Effector memory CD4-positive, alpha-beta T cell (primary cell): ENCODE results near the gene SPATA31E1.

ENCODE experiments used
- DNase-seq, 3 donors: peaks; one replicate each; pipeline ENCODE4 v3.0.0-alpha.2; 2020
- H3K27ac ChIP-seq: 2 replicates; pipeline ENCODE4 v1.7.0; 2013; ENCODE audit warnings: mild to moderate bottlenecking, low read length, moderate library complexity; ENCODE audit not compliant: insufficient read depth, poor library complexity, severe bottlenecking
- H3K27me3 ChIP-seq: replicated peaks from 2 replicates; pipeline ENCODE4 v1.7.0; 2013; ENCODE audit warnings: mild to moderate bottlenecking, low read length; ENCODE audit not compliant: insufficient read depth, control insufficient read depth, poor library complexity, severe bottlenecking
- H3K36me3 ChIP-seq: 2 replicates; pipeline ENCODE4 v1.7.0; 2013; ENCODE audit warnings: mild to moderate bottlenecking, low read length, moderate library complexity; ENCODE audit not compliant: control insufficient read depth, insufficient read depth
- H3K4me1 ChIP-seq: 2 replicates; pipeline ENCODE4 v1.7.0; 2013; ENCODE audit warnings: low read length, mild to moderate bottlenecking; ENCODE audit not compliant: control insufficient read depth, insufficient read depth, poor library complexity, severe bottlenecking
- H3K4me3 ChIP-seq: 2 replicates; pipeline ENCODE4 v1.7.0; 2013; ENCODE audit warnings: low read length, low read depth, mild to moderate bottlenecking; ENCODE audit not compliant: insufficient read depth, poor library complexity, severe bottlenecking
- H3K9me3 ChIP-seq: 2 replicates; pipeline ENCODE4 v1.7.0; 2013; ENCODE audit warnings: mild to moderate bottlenecking, low read length, moderate library complexity; ENCODE audit not compliant: control insufficient read depth

SPATA31E1 gene

DNA sequence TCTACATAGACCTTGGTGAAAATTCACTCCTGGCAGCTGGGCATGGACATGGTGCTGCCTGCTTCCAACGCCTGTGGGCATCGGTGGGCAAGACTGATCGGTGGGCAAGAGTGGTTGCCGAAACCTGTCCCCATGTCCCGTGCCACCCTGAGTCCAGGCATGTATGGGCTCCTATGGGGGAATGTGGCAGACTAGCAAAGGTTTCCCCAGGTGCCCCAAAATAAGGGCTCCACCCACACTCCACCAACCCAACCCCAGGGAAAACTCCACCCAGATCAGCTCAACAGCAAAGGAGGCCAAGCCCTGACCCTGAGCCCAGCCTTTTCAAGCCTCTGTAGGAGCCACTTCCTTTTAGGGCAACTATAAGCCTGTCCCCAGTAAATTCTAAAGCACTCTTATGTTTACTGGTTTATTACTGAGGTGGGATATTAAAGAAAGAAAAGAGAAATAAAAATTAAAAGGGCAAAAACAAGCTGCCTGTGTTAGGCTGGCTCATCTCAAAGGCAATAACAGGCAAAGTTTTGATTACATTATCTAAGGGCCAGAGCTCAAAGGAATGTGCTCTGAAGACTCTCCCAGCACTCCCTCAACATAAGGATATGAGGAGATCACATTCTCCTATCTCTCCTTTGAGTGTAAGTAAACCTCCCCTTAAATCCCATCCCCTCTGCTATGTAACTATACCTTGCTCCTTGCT lies 8.9 kb upstream of the SPATA31E1 start:
- Histone ChIP-seq H3K36me3 (no peaks in the 10 kb centered on the region), H3K4me3 (no peak overlapping the region), H3K27me3 (no peaks in the 10 kb centered on the region), H3K4me1 (no peaks in the 10 kb centered on the region), H3K27ac (no peak overlapping the region), H3K9me3 (no peaks in the 10 kb centered on the region)
- no peak for DNase-seq

- H3K36me3 ChIP-seq: no peaks in the 10 kb centered on the region
- no peak overlapping the region for H3K27ac ChIP-seq
- H3K27me3 ChIP-seq: no peaks in the 10 kb centered on the region
- no peaks in the 10 kb centered on the region for H3K9me3 ChIP-seq
- DNase-seq: no peak
- H3K4me1 ChIP-seq: no peaks in the 10 kb centered on the region
- no peak overlapping the region for H3K4me3 ChIP-seq
Measured at GRCh38 chr9:87874304-87874623, 8.4 kb upstream of the SPATA31E1 start.

GRCh38 chr9:87875060-87875459 lies 7.6 kb upstream of the SPATA31E1 start:
- no peak overlapping the region for H3K27ac ChIP-seq
- no peaks in the 10 kb centered on the region for H3K9me3 ChIP-seq
- no peak for DNase-seq
- no peaks in the 10 kb centered on the region for H3K4me1 ChIP-seq
- H3K4me3 ChIP-seq: no peak overlapping the region
- H3K36me3 ChIP-seq: no peaks in the 10 kb centered on the region
- H3K27me3 ChIP-seq: no peaks in the 10 kb centered on the region

DNA sequence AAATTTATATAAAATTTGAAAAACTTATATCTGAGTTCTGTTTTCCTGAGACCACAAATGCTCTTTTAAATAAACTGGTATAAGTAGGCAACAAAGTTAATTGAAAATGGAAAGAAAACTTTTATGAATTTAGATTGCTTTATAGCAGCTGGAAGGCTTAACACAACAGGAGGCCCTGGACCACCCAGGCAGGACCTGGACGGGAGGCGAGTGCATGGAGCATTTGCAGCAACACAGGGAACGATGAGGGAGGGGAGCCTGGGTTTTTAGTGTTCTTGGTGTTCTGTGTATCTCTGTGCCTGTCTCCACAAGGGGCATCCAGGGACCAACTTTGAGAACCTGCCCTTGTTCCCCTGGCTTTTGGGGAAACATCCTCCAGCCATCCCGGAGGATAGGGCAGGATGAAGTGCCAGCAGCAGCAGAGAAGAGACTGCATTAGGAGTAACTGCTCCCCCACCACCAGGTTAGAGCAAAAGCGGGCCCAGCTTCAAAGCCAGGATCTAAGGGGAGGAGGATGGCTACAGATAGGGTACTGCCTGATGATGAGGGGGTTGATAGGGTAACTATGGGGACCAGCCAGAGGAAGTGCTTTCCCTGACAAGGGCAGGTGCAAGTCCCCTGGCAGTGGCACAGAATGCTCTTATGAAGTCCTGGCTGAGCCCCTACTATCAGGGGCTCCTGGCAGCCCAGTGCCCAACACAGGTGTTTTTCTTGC lies 6.7 kb upstream of the SPATA31E1 start:
- H3K4me3 ChIP-seq: no peak overlapping the region
- H3K9me3 ChIP-seq: no peaks in the 10 kb centered on the region
- no peaks in the 10 kb centered on the region for H3K36me3 ChIP-seq
- H3K27me3 ChIP-seq: no peaks in the 10 kb centered on the region
- DNase-seq: no peak
- H3K4me1 ChIP-seq: no peaks in the 10 kb centered on the region
- H3K27ac ChIP-seq: no peak overlapping the region

DNA sequence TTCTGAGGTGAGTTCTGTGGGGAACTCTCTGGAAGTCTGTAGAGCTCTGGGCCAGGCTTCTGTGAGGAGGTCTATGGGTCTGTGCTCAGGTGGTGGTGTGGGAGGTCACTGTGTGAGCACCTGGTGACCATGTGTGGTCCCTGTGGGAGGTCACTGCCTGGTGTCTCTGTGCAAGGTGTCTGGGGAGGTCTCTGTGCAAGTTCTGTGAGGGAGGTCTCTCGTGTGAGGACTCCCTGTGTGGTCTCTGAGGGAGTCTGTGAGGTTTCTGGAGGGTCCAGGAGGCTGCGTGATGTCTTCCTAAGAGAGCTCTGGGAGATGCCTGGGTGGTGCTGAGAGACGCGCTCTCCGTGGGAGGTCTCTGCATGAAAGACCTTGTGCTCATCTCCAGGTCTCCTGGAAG lies 6.0 kb upstream of the SPATA31E1 start:
- Histone ChIP-seq H3K27ac (no peak overlapping the region), H3K9me3 (no peaks in the 10 kb centered on the region), H3K36me3 (no peaks in the 10 kb centered on the region), H3K4me3 (no peak overlapping the region), H3K27me3 (no peaks in the 10 kb centered on the region), H3K4me1 (no peaks in the 10 kb centered on the region)
- no peak for DNase-seq

DNA sequence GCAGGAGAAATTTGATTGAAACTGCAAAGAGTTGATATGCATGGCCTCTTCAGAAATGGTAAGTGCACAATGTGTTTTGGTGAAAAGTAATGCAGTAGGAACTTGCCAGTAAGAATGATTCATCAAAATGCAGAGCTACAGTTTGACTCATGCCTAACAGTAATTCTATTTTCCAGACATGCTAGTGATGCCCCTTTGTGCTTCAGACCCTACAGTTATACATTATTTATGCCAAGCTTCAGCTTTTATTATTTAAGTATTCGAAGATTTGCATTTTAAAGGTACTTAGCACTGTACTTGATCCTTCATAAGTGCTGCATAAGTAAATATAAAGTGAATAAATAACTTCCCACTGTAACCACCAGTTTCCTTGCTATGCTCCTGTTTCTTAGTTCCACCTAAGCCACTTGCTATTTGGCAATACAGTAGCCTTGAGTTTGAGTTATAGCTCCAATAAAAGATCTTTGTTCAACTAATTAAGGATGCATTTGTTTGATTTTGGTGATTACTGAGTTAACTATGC lies 3.6 kb upstream of the SPATA31E1 start:
- Histone ChIP-seq H3K27me3 (no peaks in the 10 kb centered on the region), H3K4me1 (no peaks in the 10 kb centered on the region), H3K27ac (no peak overlapping the region), H3K9me3 (no peaks in the 10 kb centered on the region), H3K36me3 (no peaks in the 10 kb centered on the region), H3K4me3 (no peak overlapping the region)
- no peak for DNase-seq

GRCh38 chr9:87880116-87880515 lies 2.6 kb upstream of the SPATA31E1 start:
- no peak overlapping the region for H3K27ac ChIP-seq
- H3K4me3 ChIP-seq: no peak overlapping the region
- no peaks in the 10 kb centered on the region for H3K4me1 ChIP-seq
- no peak for DNase-seq
- H3K9me3 ChIP-seq: no peaks in the 10 kb centered on the region
- no peaks in the 10 kb centered on the region for H3K36me3 ChIP-seq
- H3K27me3 ChIP-seq: no peaks in the 10 kb centered on the region

DNA sequence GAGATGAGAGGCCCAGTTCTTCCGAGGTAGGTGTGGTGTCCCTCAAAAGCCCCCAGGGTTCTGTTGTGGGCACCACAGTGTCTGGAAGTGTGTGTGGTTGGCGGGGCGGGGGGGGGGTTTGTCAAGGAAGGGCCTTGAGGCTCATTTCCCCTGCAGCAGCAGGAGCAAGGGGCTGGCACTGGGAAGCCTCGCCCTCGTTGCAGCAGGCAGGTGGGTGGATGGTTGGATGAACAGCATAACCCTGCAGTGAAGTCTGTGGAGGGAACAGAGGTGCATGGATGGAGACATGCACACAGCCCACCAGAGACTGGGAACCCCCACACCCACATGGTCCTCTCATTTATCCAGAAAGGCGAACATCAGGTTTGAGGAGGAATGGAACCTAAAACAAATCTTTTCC lies 2.0 kb upstream of the SPATA31E1 start:
- no peak for DNase-seq
- H3K27ac ChIP-seq: no peak overlapping the region
- H3K27me3 ChIP-seq: no peaks in the 10 kb centered on the region
- H3K9me3 ChIP-seq: no peaks in the 10 kb centered on the region
- H3K4me1 ChIP-seq: no peaks in the 10 kb centered on the region
- H3K4me3 ChIP-seq: no peak overlapping the region
- H3K36me3 ChIP-seq: no peaks in the 10 kb centered on the region

- no peaks in the 10 kb centered on the region for H3K27me3 ChIP-seq
- H3K4me1 ChIP-seq: no peaks in the 10 kb centered on the region
Measured at GRCh38 chr9:87883274-87883673, 597 bp downstream of the SPATA31E1 start.

DNA sequence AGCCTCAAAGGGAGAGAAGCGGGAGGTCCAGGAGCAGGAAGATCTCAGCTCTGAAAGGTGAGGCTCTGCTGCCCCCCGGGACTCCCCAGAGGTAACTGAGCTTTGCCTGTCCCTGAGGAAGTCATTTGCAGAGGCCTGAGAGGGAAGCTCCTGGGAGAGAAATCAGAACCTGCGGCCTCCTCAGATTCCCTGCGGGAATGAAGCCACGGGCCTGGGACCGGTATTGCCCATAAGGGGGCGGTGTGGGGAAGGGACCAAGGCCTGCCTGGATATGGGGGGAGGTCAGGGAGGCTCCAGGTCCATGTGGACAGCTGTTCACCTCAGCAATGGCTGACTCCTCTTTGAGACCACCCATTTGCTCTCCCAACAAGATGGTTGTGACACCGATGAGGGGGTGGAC lies 1.3 kb downstream of the SPATA31E1 start:
- no peak for DNase-seq
- no peaks in the 10 kb centered on the region for H3K4me1 ChIP-seq
- H3K27ac ChIP-seq: no peak overlapping the region
- H3K9me3 ChIP-seq: no peaks in the 10 kb centered on the region
- H3K27me3 ChIP-seq: no peaks in the 10 kb centered on the region
- H3K36me3 ChIP-seq: no peaks in the 10 kb centered on the region
- no peak overlapping the region for H3K4me3 ChIP-seq

More at GRCh38 chr9:87883274-87883673, 597 bp downstream of the SPATA31E1 start:
- Histone ChIP-seq H3K4me3 (no peak overlapping the region), H3K36me3 (no peaks in the 10 kb centered on the region), H3K27ac (no peak overlapping the region), H3K9me3 (no peaks in the 10 kb centered on the region)
- no peak for DNase-seq
